HCT116 (cell line): ENCODE results near the gene RTN4RL1. TPM values are rescaled to one million over a fixed set of nuclear protein-coding genes. Genes with fewer than 3 reads are reported as not detected.

Experiments
- ATAC-seq: fragments of 200-7000 bp; cut with Tn5 transposase; 2 replicates; pipeline ENCODE4 v1.9.1; 2020; ENCODE audit warnings: mild to moderate bottlenecking, moderate library complexity
- BruUV-seq: library from RNA; stranded (reverse); fragments of 400-500 nt; replicated peaks from 2 replicates; lab custom pipeline; 2021; lab: Mats Ljungman, UMichigan
- CTCF ChIA-PET: fragments of 300-600 bp; sonication (Branson Sonifier 250); formaldehyde crosslinking; loops from one replicate; lab custom pipeline; 2021; ENCODE audit warnings: antibody characterized with exemption; lab: Charles Lee
- POLR2A ChIA-PET: fragments of 300-600, 350-600 bp; sonication (Branson Sonifier 250); formaldehyde crosslinking; loops from one replicate; lab custom pipeline; 2021; ENCODE audit warnings: antibody characterized with exemption; lab: Charles Lee
- RAD21 ChIA-PET, 2 experiments: fragments of 300-600 bp; sonication (Branson Sonifier 250); formaldehyde crosslinking; loops; one replicate each; lab custom pipeline; 2023; ENCODE audit warnings: low total read pairs in 2 of 2; ENCODE audit not compliant: uncharacterized antibody in 2 of 2, unreplicated experiment in 2 of 2, low non-redundant PET in 1 of 2; lab: Charles Lee
- DNase-seq: peaks from one replicate; pipeline ENCODE4 v3.0.0-alpha.2; 2010; ENCODE audit warnings: low read depth, low spot score
- H2AFZ ChIP-seq: fragments of 200-600 bp; shearing (Covaris generic), sonication (generic); 2 replicates; pipeline ENCODE4 v1.6.1; 2017; ENCODE audit warnings: low read depth, mixed run types, mixed read lengths, antibody characterized with exemption, low read length; ENCODE audit not compliant: poor library complexity, severe bottlenecking
- H3K27ac ChIP-seq: 2 replicates; pipeline ENCODE4 v1.5.1; 2012; ENCODE audit warnings: low read depth, low read length
- H3K27me3 ChIP-seq: fragments of 200-600 bp; sonication (generic); 2 replicates; pipeline ENCODE4 v1.6.1; 2016; ENCODE audit warnings: mixed run types, low read length, mixed read lengths; ENCODE audit not compliant: insufficient read depth
- H3K36me3 ChIP-seq, 2 experiments: fragments of 200-500 bp in 1 of 2; fragments of 200-600 bp in 1 of 2; sonication (Bioruptor generic) in 1 of 2; sonication (generic) in 1 of 2; 2 replicates each; pipeline versions ENCODE4 v1.5.1 to v1.6.1; 2014 to 2016; ENCODE audit warnings: low read length in 2 of 2, inconsistent platforms in 1 of 2, mixed read lengths in 1 of 2, mixed run types in 1 of 2; ENCODE audit not compliant: insufficient read depth in 2 of 2, control insufficient read depth in 1 of 2
- H3K4me1 ChIP-seq, 2 experiments: fragments of 200-600 bp in 1 of 2; sonication (generic) in 1 of 2; 2 replicates each; pipeline versions ENCODE4 v1.5.1 to v1.6.1; 2012 to 2017; ENCODE audit warnings: low read length in 2 of 2, inconsistent platforms in 1 of 2, mild to moderate bottlenecking in 1 of 2, mixed read lengths in 1 of 2, mixed run types in 1 of 2, moderate library complexity in 1 of 2; ENCODE audit not compliant: insufficient read depth in 2 of 2, control insufficient read depth in 1 of 2
- H3K4me2 ChIP-seq: fragments of 200-600 bp; sonication (generic); 2 replicates; pipeline ENCODE4 v1.6.1; 2017; ENCODE audit warnings: mixed run types, low read length, mixed read lengths
- H3K4me3 ChIP-seq, 2 experiments: fragments of 200-600 bp in 1 of 2; sonication (generic) in 1 of 2; replicated peaks in 1 of 2; 2 replicates each; pipeline ENCODE4 v1.5.1; 2011 to 2016; ENCODE audit warnings: low read length in 2 of 2, control low read depth in 1 of 2, low read depth in 1 of 2, mild to moderate bottlenecking in 1 of 2, mixed read lengths in 1 of 2, mixed run types in 1 of 2
- H3K79me2 ChIP-seq: fragments of 200-600 bp; sonication (generic); 2 replicates; pipeline ENCODE4 v1.6.1; 2017; ENCODE audit warnings: mild to moderate bottlenecking, mixed run types, low read length, moderate library complexity, mixed read lengths; ENCODE audit not compliant: insufficient read depth
- H3K9ac ChIP-seq: fragments of 200-600 bp; sonication (generic); 2 replicates; pipeline ENCODE4 v1.6.1; 2016; ENCODE audit warnings: low read length, mixed read lengths
- H3K9me2 ChIP-seq: fragments of 200-600 bp; sonication (generic), shearing (Covaris generic); 2 replicates; pipeline ENCODE4 v1.6.1; 2017; ENCODE audit warnings: mixed run types, mild to moderate bottlenecking, moderate library complexity; ENCODE audit not compliant: insufficient read depth
- H3K9me3 ChIP-seq, 2 experiments: fragments of 200-500 bp in 1 of 2; fragments of 200-600 bp in 1 of 2; sonication (Bioruptor generic) in 1 of 2; sonication (generic) in 1 of 2; 2 replicates each; pipeline ENCODE4 v1.6.1; 2014 to 2017; ENCODE audit warnings: low read length in 2 of 2, mixed read lengths in 2 of 2, inconsistent platforms in 1 of 2, low read depth in 1 of 2, mild to moderate bottlenecking in 1 of 2, mixed run types in 1 of 2, moderate library complexity in 1 of 2; ENCODE audit not compliant: control insufficient read depth in 1 of 2, insufficient read depth in 1 of 2
- H4K20me1 ChIP-seq: fragments of 200-600 bp; sonication (generic), shearing (Covaris generic); 2 replicates; pipeline ENCODE4 v1.6.1; 2017; ENCODE audit warnings: mixed run types, mild to moderate bottlenecking, moderate library complexity; ENCODE audit not compliant: insufficient read depth
- ATF3 ChIP-seq: IDR thresholded peaks from 2 replicates; pipeline ENCODE4 v1.6.1; 2012
- CEBPB ChIP-seq: IDR thresholded peaks from 2 replicates; pipeline ENCODE4 v1.6.1; 2012; ENCODE audit warnings: low read depth
- EGR1 ChIP-seq: IDR thresholded peaks from 2 replicates; pipeline ENCODE4 v1.6.1; 2012; ENCODE audit warnings: low read depth
- ELF1 ChIP-seq: IDR thresholded peaks from 2 replicates; pipeline ENCODE4 v1.6.1; 2012; ENCODE audit warnings: low read depth, borderline replicate concordance
- EZH2 ChIP-seq: fragments of 200-600 bp; sonication (generic); IDR thresholded peaks from 2 replicates; pipeline ENCODE4 v1.6.1; 2017; ENCODE audit warnings: antibody characterized with exemption, mixed run types
- EZH2phosphoT487 ChIP-seq: fragments of 200-600 bp; IDR thresholded peaks from 2 replicates; pipeline ENCODE4 v1.6.1; 2018; ENCODE audit warnings: antibody characterized with exemption, borderline replicate concordance
- FOSL1 ChIP-seq: IDR thresholded peaks from 2 replicates; pipeline ENCODE4 v1.6.1; 2012; ENCODE audit warnings: low read depth
- JUND ChIP-seq: IDR thresholded peaks from 2 replicates; pipeline ENCODE4 v1.6.1; 2012
- MAX ChIP-seq: IDR thresholded peaks from 2 replicates; pipeline ENCODE4 v1.6.1; 2012
- POLR2A ChIP-seq: IDR thresholded peaks from 2 replicates; pipeline ENCODE4 v1.7.0; 2011; ENCODE audit warnings: borderline replicate concordance; ENCODE audit not compliant: insufficient read depth, insufficient read length; ENCODE audit errors: extremely low read depth
- POLR2AphosphoS5 ChIP-seq: IDR thresholded peaks from 2 replicates; pipeline ENCODE4 v1.6.1; 2011; ENCODE audit warnings: mild to moderate bottlenecking, low read depth, low read length, moderate library complexity
- REST ChIP-seq: IDR thresholded peaks from 2 replicates; pipeline ENCODE4 v1.6.1; 2012; ENCODE audit warnings: low read depth
- SIN3A ChIP-seq: IDR thresholded peaks from 2 replicates; pipeline ENCODE4 v1.6.1; 2012; ENCODE audit warnings: low read depth
- SP1 ChIP-seq: IDR thresholded peaks from 2 replicates; pipeline ENCODE4 v1.6.1; 2012; ENCODE audit warnings: low read depth
- SRF ChIP-seq: IDR thresholded peaks from 2 replicates; pipeline ENCODE4 v1.6.1; 2012; ENCODE audit warnings: low read depth
- TCF7L2 ChIP-seq: IDR thresholded peaks from 2 replicates; pipeline ENCODE4 v1.7.0; 2011; ENCODE audit warnings: borderline replicate concordance, inconsistent platforms; ENCODE audit not compliant: insufficient read depth, insufficient read length; ENCODE audit errors: extremely low read depth
- ZFX ChIP-seq: fragments of 450-650 bp; IDR thresholded peaks from 2 replicates; pipeline ENCODE4 v1.6.1; 2017
- ZNF274 ChIP-seq: fragments of 200-500 bp; sonication (Bioruptor generic); IDR thresholded peaks from 2 replicates; pipeline ENCODE4 v1.6.1; 2014; ENCODE audit warnings: mild to moderate bottlenecking, low read depth, low read length, inconsistent platforms
- intact Hi-C: fragments of 100-400 bp; cut with micrococcal nuclease; formaldehyde crosslinking; loops from 2 replicates; pipeline ENCODE4 v1.10.0; 2022
- total RNA-seq: library from RNA; stranded (reverse); gene quantifications from one replicate; pipeline ENCODE4 v1.2.1, GENCODE V29; 2021; ENCODE audit not compliant: unreplicated experiment

Gene RTN4RL1
- total RNA-seq, 1 experiment from 2014 or later = 3.7 TPM

DNA sequence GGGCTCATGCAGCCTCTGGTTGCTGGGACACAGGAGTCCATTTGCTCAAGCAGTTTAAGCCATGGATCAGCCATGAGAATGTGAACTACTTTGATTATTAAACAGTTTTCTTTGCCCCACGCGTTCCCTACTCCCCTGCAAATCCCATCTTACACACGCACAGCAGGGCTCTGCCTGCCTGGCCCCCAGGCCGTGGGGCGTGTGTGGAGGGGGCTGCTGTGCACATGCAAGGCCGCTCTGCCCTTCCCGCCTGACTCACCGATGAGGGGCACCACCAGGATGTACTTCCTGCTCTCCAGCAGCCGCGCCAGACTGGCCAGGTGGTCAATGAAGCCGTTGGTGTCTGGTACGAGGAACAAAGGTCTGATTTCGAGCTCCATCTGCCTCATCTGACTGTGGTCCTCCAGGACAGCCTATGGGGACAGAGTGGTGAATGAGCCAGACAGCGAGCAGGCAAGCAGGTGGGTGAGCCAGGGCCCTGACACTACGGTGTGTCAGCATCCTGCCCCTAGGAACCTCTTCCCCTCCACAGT lies 43.5 kb upstream of the RTN4RL1 start:
- no peaks in the 10 kb centered on the region for H4K20me1 ChIP-seq
- no peak overlapping the region for H3K4me3 ChIP-seq
- no TSS peak for BruUV-seq
- no peak overlapping the region for H2AFZ ChIP-seq
- H3K27ac ChIP-seq = no peak overlapping the region
- H3K4me2 ChIP-seq = no peak overlapping the region
- intact Hi-C loops = no loop called here
- ChIA-PET POLR2A (no interaction called here), RAD21 (no interaction called here), CTCF (interaction anchor here (1.2 to 1.7 kb wide), 2 partner anchors 177 to 268 kb away, joined by 3 to 9 read pairs; partner anchors contain the start of gene TSR1)
- no peak for TF ChIP-seq EZH2
- no peak for TF ChIP-seq ELF1
- TF ChIP-seq SIN3A = no peak
- H3K9ac ChIP-seq = no peak overlapping the region
- no peak for DNase-seq
- no peaks in the 10 kb centered on the region for H3K79me2 ChIP-seq
- no peak for ATAC-seq
- H3K9me3 ChIP-seq = no peaks in the 10 kb centered on the region
- H3K36me3 ChIP-seq = no peaks in the 10 kb centered on the region
- H3K4me1 ChIP-seq = peaks cover 0 to 14% of the 10 kb centered on the region in 2 experiments; a peak in 1 of 4 replicates
- H3K27me3 ChIP-seq = no peaks in the 10 kb centered on the region
- H3K9me2 ChIP-seq = no peaks in the 10 kb centered on the region

GRCh38 chr17:2068031-2068518 lies 42.9 kb upstream of the RTN4RL1 start:
- Histone ChIP-seq H3K27ac (no peak overlapping the region), H3K4me2 (no peak overlapping the region), H3K79me2 (no peaks in the 10 kb centered on the region), H3K9ac (no peak overlapping the region), H3K4me3 (no peak overlapping the region), H4K20me1 (no peaks in the 10 kb centered on the region), H3K9me2 (no peaks in the 10 kb centered on the region), H3K36me3 (no peaks in the 10 kb centered on the region), H3K27me3 (no peaks in the 10 kb centered on the region), H2AFZ (no peak overlapping the region), H3K4me1 (peaks cover 0 to 15% of the 10 kb centered on the region in 2 experiments; a peak in 2 of 4 replicates), H3K9me3 (no peaks in the 10 kb centered on the region)
- ChIA-PET RAD21 (no interaction called here), POLR2A (no interaction called here), CTCF (interaction anchor here (1.2 to 1.3 kb wide), 2 partner anchors 10 to 268 kb away, joined by 3 read pairs; partner anchors contain the start of gene TSR1)
- DNase-seq = no peak
- intact Hi-C loops = no loop called here
- ATAC-seq = no peak
- BruUV-seq = no TSS peak
- TF ChIP-seq FOSL1 (no peak), TCF7L2 (no peak), ZFX (no peak), CEBPB (no peak), EZH2phosphoT487 (no peak), SRF (no peak), POLR2AphosphoS5 (no peak), REST (no peak), ZNF274 (no peak), JUND (no peak), SIN3A (no peak), EGR1 (no peak), POLR2A (no peak), SP1 (no peak), ATF3 (no peak), MAX (no peak), EZH2 (no peak)
